ENCODE data around the gene TIMM8A.

TIMM8A gene

DNA sequence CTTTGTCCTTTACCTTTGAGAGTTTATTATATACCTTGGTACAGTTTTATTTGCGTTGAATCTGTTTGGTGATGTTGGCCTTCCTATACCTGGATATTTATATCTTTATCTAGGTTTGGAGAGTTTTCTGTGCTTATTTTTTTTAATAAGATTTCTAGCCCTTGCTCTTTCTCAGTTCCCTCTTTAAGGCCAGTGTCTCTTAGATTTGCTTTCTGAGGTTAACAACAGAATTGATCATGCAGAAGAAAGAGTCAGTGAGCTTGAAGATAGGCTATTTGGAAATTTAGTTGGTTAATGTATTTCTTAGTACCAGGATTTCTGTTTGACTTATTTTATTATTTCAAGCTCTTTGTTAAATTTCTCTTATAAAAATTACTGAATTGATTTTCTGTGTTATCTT lies 44.8 kb downstream of the TIMM8A start:
- no peak overlapping the region for H3K4me3 ChIP-seq (ENCODE audit: low read length)
- no peak for TF ChIP-seq CTCF (conservative IDR thresholded peaks at IDR 0.05; ENCODE audit: low read depth, low read length)
- no peak for DNase-seq (ENCODE audit: low read depth)
